Pancreas (tissue), 10 donors: ENCODE data around the gene TRAPPC6A. TPM values are rescaled to one million over a fixed set of nuclear protein-coding genes. Genes with fewer than 3 reads are reported as not detected.

ENCODE experiments used
- ATAC-seq, 4 donors: fragments of 200-7000 bp; cut with Tn5 transposase; one replicate each; pipeline versions ENCODE4 v1.8.0 to v1.9.1; 2020; ENCODE audit warnings: mild to moderate bottlenecking in 4 of 4, moderate library complexity in 4 of 4
- DNase-seq, 6 donors: peaks; one replicate each; pipeline ENCODE4 v3.0.0-alpha.2; 2020
- FAIRE-seq: peaks from 2 replicates; lab custom pipeline; 2012; peaks lifted over from hg19 to GRCh38; lab: Jason Lieb, UNC
- H3K27ac ChIP-seq, 4 donors: fragments of 200-600 bp; sonication (generic); 1 replicate in 3 of 4; 2 replicates in 1 of 4; pipeline versions ENCODE4 v1.5.0 to v1.8.0; 2020
- H3K27me3 ChIP-seq, 4 donors: fragments of 200-600 bp; one replicate each; pipeline ENCODE4 v1.8.0; 2021
- H3K36me3 ChIP-seq, 3 donors: fragments of 200-600 bp; sonication (generic) in 1 of 3; one replicate each; pipeline versions ENCODE4 v1.5.0 to v1.8.0; 2020 to 2021
- H3K4me1 ChIP-seq, 3 donors: fragments of 200-600 bp; one replicate each; pipeline ENCODE4 v1.8.0; 2021
- H3K4me3 ChIP-seq, 4 donors: fragments of 200-600 bp; sonication (generic) in 2 of 4; one replicate each; pipeline versions ENCODE4 v1.5.0 to v1.8.0; 2020 to 2021
- H3K9me3 ChIP-seq, 4 donors: fragments of 200-600 bp; one replicate each; pipeline ENCODE4 v1.8.0; 2021
- WGBS, 2 donors: extraction: QIAGEN DNeasy Blood & Tissue Kit; methylation state at CpG; one replicate each; pipeline ENCODE4 v1.1.7; 2013; 5-methylcytosine and 5-hydroxymethylcytosine counted together
- intact Hi-C, 3 donors: fragments of 100-400 bp; cut with DNase I; formaldehyde crosslinking; loops; one replicate each; pipeline versions ENCODE4 v1.11.1 to v1.14.2; 2022
- polyA plus RNA-seq, 2 donors: library from polyadenylated mRNA; stranded (reverse); fragments of 200-250 nt; gene quantifications; one replicate each; pipeline ENCODE4 v1.2.3, GENCODE V29; 2013
- total RNA-seq, 6 donors: library from RNA; stranded (reverse); fragmentation: NEBNext Ultra II Directional in 4 of 6; extraction: Animal tissue kit (Norgen Biotek cat#: 25700) in 4 of 6; gene quantifications; one replicate each; pipeline versions ENCODE4 v1.2.1 to v1.2.4, GENCODE V29; 2021 to 2023
- TF ChIP-seq, protein P1 (sequence below), 4 donors: fragments of 200-600 bp; sonication (generic) in 3 of 4; IDR thresholded peaks; one replicate each; pipeline versions ENCODE4 v1.5.0 to v1.8.0; 2021; ENCODE audit warnings: antibody characterized with exemption in 4 of 4
- donor health status: healthy with polysubstance abuse.
- donor health status: DM: no; HTN: no; CAD: no; lungs with moderate emphysema.
- donor health status: DM: no; HTN: no; CAD: no.
- donor health status: control.
- donor health status: control.
- donor health status: Bipolar disorder and iron deficiency.
- donor health status: DM: yes; HTN: yes; CAD: no.
- donor health status: DM: no; HTN: no; CAD: no.
- donor health status: DM: no; HTN: no; CAD: no.
- donor health status: DM: yes; HTN: yes; CAD: no.

Gene TRAPPC6A
- total and polyA plus RNA-seq, 8 donors: 9.7 to 37.9 (median 14.1) TPM

DNA sequence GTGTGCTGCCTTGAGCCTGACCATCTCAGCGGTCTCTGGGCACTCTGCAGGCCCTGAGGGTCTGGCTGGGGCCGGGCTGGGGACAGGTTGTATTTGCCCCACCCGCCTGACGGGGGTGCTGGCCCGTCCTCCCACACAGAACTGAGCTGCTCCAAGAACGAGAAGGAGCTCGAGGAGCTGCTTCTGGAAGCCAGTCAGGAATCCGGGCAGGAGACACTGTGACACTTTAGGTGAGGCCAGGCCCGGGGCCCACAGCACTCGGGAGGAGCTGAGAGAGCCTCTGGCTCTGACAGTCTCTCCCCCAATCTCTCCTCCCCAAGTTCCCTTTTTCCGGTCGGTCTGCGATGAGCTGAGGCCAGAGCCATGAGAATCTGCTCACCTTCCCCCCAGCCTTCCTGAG, 31.8 kb downstream of the TRAPPC6A start:
- 93 to 95% methylated on average over 13 of the region's 13 CpGs for WGBS, 2 donors
- no peak for FAIRE-seq
- peak in 1 of 6 donors; percentile 57 for DNase-seq

GRCh38 chr19:45145270-45146189, 32.5 kb downstream of the TRAPPC6A start:
- Histone ChIP-seq H3K27ac (no peak overlapping the region), H3K36me3 (peaks cover 0 to 17% (median 0%) of the 10 kb centered on the region in 3 donors), H3K4me1 (no peaks in the 10 kb centered on the region), H3K9me3 (no peaks in the 10 kb centered on the region), H3K27me3 (no peaks in the 10 kb centered on the region), H3K4me3 (no peak overlapping the region)
- FAIRE-seq (no peak), ATAC-seq (no peak), DNase-seq (peak in 1 of 6 donors; percentile 74)
- TF ChIP-seq, protein P1, sequence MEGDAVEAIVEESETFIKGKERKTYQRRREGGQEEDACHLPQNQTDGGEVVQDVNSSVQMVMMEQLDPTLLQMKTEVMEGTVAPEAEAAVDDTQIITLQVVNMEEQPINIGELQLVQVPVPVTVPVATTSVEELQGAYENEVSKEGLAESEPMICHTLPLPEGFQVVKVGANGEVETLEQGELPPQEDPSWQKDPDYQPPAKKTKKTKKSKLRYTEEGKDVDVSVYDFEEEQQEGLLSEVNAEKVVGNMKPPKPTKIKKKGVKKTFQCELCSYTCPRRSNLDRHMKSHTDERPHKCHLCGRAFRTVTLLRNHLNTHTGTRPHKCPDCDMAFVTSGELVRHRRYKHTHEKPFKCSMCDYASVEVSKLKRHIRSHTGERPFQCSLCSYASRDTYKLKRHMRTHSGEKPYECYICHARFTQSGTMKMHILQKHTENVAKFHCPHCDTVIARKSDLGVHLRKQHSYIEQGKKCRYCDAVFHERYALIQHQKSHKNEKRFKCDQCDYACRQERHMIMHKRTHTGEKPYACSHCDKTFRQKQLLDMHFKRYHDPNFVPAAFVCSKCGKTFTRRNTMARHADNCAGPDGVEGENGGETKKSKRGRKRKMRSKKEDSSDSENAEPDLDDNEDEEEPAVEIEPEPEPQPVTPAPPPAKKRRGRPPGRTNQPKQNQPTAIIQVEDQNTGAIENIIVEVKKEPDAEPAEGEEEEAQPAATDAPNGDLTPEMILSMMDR (IDR thresholded peaks at IDR 0.05): no peak
- intact Hi-C loops: no loop called here
- WGBS, 2 donors: 92 to 94% methylated on average over 28 to 54 of the region's 54 CpGs

More for the DNA sequence above, 31.8 kb downstream of the TRAPPC6A start:
- H3K27ac ChIP-seq: no peak overlapping the region
- no peaks in the 10 kb centered on the region for H3K27me3 ChIP-seq
- no peak overlapping the region for H3K4me3 ChIP-seq
- no peaks in the 10 kb centered on the region for H3K9me3 ChIP-seq
- ATAC-seq: no peak
- intact Hi-C loops: no loop called here
- TF ChIP-seq, protein P1 (IDR thresholded peaks at IDR 0.05): no peak
- no peaks in the 10 kb centered on the region for H3K4me1 ChIP-seq
- H3K36me3 ChIP-seq: peaks cover 0 to 17% (median 0%) of the 10 kb centered on the region in 3 donors

GRCh38 chr19:45144431-45145269, 33.4 kb downstream of the TRAPPC6A start:
- ATAC-seq (no peak), DNase-seq (peak in 1 of 6 donors; percentile 72), FAIRE-seq (no peak)
- Histone ChIP-seq H3K4me1 (no peaks in the 10 kb centered on the region), H3K27ac (no peak overlapping the region), H3K9me3 (no peaks in the 10 kb centered on the region), H3K27me3 (no peaks in the 10 kb centered on the region), H3K36me3 (peaks cover 0 to 17% (median 0%) of the 10 kb centered on the region in 3 donors), H3K4me3 (no peak overlapping the region)
- TF ChIP-seq, protein P1 (IDR thresholded peaks at IDR 0.05): no peak
- WGBS, 2 donors: 96% methylated on average over 49 to 53 of the region's 53 CpGs
- intact Hi-C loops: no loop called here

DNA sequence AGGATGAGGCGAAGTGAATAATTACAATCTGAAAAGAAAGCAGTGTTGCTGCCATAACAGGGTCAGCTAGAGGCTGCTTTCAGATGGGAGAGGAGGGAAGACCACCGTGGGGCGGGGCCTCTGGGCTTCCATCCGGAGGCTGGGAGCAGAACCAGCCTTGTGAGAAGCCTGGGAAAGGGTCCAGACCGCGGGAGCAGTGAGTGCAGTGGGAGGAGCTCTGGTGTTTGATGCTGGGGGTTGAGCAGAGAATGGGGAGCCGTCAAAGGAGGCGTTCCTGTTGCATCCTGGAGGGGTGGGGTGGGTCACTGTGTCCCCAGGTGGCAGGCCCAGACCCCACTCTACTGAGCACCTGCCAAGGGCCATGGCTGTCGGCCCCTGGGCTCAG, 35.3 kb downstream of the TRAPPC6A start:
- Histone ChIP-seq H3K4me1 (no peaks in the 10 kb centered on the region), H3K9me3 (no peaks in the 10 kb centered on the region), H3K27ac (no peak overlapping the region), H3K27me3 (no peaks in the 10 kb centered on the region), H3K36me3 (peaks cover 0 to 17% (median 0%) of the 10 kb centered on the region in 3 donors), H3K4me3 (no peak overlapping the region)
- DNase-seq (peak in 1 of 6 donors; percentile 40), FAIRE-seq (no peak), ATAC-seq (no peak)
- WGBS, 2 donors: 76 to 81% methylated on average over 9 of the region's 9 CpGs
- intact Hi-C loops: no loop called here
- TF ChIP-seq, protein P1 (IDR thresholded peaks at IDR 0.05): no peak
